Loucy (cell line): ENCODE measurements around the gene STXBP2.

Source experiments
- H2AFZ ChIP-seq: fragments of 200-600 bp; sonication (generic); 2 replicates; pipeline ENCODE4 v1.6.0; 2016; ENCODE audit warnings: antibody characterized with exemption, mild to moderate bottlenecking, low read length, moderate library complexity
- H3F3A ChIP-seq: fragments of 200-600 bp; 2 replicates; pipeline ENCODE4 v1.6.0; 2016; ENCODE audit warnings: antibody characterized with exemption, low read depth, mild to moderate bottlenecking
- H3K27me3 ChIP-seq: fragments of 200-600 bp; sonication (generic); 2 replicates; pipeline ENCODE4 v1.6.1; 2014; ENCODE audit warnings: low read length, mild to moderate bottlenecking; ENCODE audit not compliant: insufficient read depth, poor library complexity, severe bottlenecking
- H3K36me3 ChIP-seq: fragments of 200-600 bp; sonication (generic); 2 replicates; pipeline ENCODE4 v1.6.1; 2016; ENCODE audit warnings: low read length; ENCODE audit not compliant: insufficient read depth
- H3K4me1 ChIP-seq: fragments of 200-600 bp; sonication (generic); 2 replicates; pipeline ENCODE4 v1.5.1; 2014; ENCODE audit warnings: low read length, mild to moderate bottlenecking; ENCODE audit not compliant: insufficient read depth, poor library complexity, severe bottlenecking
- H3K4me2 ChIP-seq: fragments of 200-600 bp; sonication (generic); 2 replicates; pipeline ENCODE4 v1.6.0; 2014; ENCODE audit warnings: antibody characterized with exemption, low read length, low read depth, mild to moderate bottlenecking; ENCODE audit not compliant: poor library complexity, severe bottlenecking
- H3K4me3 ChIP-seq: fragments of 200-600 bp; sonication (generic); 2 replicates; pipeline ENCODE4 v1.5.1; 2014; ENCODE audit warnings: low read length, mild to moderate bottlenecking, mixed read lengths; ENCODE audit not compliant: poor library complexity, severe bottlenecking
- H3K79me2 ChIP-seq: fragments of 200-600 bp; sonication (generic); 2 replicates; pipeline ENCODE4 v1.6.1; 2014; ENCODE audit warnings: low read length; ENCODE audit not compliant: insufficient read depth
- H3K9ac ChIP-seq: fragments of 200-600 bp; sonication (generic); 2 replicates; pipeline ENCODE4 v1.6.0; 2014; ENCODE audit warnings: mild to moderate bottlenecking, low read depth, low read length, moderate library complexity; ENCODE audit not compliant: poor library complexity, severe bottlenecking
- H3K9me2 ChIP-seq: fragments of 200-600 bp; sonication (generic); replicated peaks from 2 replicates; pipeline ENCODE4 v1.6.1; 2016; ENCODE audit warnings: low read depth, low read length, mixed read lengths
- H3K9me3 ChIP-seq: fragments of 200-600 bp; sonication (generic); 2 replicates; pipeline ENCODE4 v1.6.1; 2014; ENCODE audit warnings: mild to moderate bottlenecking, antibody characterized with exemption, low read length, low read depth; ENCODE audit not compliant: insufficient read depth
- H4K20me1 ChIP-seq: fragments of 200-600 bp; sonication (generic); 2 replicates; pipeline ENCODE4 v1.6.0; 2014; ENCODE audit warnings: antibody characterized with exemption, low read length, mild to moderate bottlenecking; ENCODE audit not compliant: insufficient read depth, poor library complexity, severe bottlenecking
- EZH2phosphoT487 ChIP-seq: fragments of 200-600 bp; IDR thresholded peaks from 2 replicates; pipeline ENCODE4 v1.6.1; 2018; ENCODE audit warnings: antibody characterized with exemption, mild to moderate bottlenecking, moderate library complexity, borderline replicate concordance
- TF ChIP-seq, protein P1 (sequence below): fragments of 200-600 bp; sonication (generic); conservative IDR thresholded peaks from 2 replicates; pipeline ENCODE4 v1.5.1; 2014; ENCODE audit warnings: mild to moderate bottlenecking, antibody characterized with exemption, low read length

Gene STXBP2

DNA sequence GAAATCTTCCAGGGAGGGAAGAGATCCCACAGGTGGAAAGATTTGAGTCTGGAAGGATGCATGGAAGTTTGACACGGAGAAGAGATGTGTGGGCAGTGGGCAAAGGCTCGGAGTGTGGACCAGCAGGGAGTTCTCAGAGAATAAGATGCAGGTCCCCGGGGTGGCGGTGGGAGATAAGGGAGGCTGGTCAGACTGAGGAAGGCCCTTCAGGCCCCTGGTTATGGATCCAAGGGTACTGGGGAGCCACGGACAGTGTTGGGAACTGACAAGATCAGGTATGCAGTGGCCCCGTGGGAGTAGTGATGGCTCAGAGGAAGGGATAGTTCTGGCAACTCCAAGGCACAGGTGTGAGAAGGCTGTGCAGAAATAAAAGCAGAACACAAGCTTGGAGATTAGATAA lies 38.7 kb upstream of the STXBP2 start:
- no peak overlapping the region for H3K4me3 ChIP-seq
- no peaks in the 10 kb centered on the region for H3K9me2 ChIP-seq
- H3K9me3 ChIP-seq, result no peaks in the 10 kb centered on the region
- H3K9ac ChIP-seq, result no peak overlapping the region
- H3K36me3 ChIP-seq, result no peaks in the 10 kb centered on the region
- no peaks in the 10 kb centered on the region for H3K27me3 ChIP-seq
- no peak overlapping the region for H2AFZ ChIP-seq
- no peaks in the 10 kb centered on the region for H3K79me2 ChIP-seq
- no peaks in the 10 kb centered on the region for H4K20me1 ChIP-seq
- H3K4me2 ChIP-seq, result no peak overlapping the region
- no peaks in the 10 kb centered on the region for H3K4me1 ChIP-seq
- TF ChIP-seq, protein P1, sequence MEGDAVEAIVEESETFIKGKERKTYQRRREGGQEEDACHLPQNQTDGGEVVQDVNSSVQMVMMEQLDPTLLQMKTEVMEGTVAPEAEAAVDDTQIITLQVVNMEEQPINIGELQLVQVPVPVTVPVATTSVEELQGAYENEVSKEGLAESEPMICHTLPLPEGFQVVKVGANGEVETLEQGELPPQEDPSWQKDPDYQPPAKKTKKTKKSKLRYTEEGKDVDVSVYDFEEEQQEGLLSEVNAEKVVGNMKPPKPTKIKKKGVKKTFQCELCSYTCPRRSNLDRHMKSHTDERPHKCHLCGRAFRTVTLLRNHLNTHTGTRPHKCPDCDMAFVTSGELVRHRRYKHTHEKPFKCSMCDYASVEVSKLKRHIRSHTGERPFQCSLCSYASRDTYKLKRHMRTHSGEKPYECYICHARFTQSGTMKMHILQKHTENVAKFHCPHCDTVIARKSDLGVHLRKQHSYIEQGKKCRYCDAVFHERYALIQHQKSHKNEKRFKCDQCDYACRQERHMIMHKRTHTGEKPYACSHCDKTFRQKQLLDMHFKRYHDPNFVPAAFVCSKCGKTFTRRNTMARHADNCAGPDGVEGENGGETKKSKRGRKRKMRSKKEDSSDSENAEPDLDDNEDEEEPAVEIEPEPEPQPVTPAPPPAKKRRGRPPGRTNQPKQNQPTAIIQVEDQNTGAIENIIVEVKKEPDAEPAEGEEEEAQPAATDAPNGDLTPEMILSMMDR, result no peak
- TF ChIP-seq EZH2phosphoT487, result no peak
- H3F3A ChIP-seq, result no peaks in the 10 kb centered on the region

DNA sequence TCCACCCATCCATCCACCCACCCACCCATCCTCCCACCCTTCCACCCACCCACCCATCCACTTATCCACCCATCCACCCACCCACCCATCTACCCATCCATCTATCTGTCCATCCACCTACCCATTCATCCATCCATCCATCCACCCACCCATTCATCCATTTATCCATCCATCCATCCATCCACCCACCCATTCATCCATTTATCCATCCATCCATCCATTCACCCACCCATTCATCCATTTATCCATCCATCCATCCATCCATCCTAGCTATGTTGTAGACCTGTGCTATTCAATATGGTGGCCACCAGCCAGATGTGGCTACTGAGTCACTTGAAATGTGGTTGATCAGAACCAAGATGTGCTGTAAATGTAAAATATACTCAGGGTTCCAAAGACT lies 36.2 kb upstream of the STXBP2 start:
- H4K20me1 ChIP-seq, result no peaks in the 10 kb centered on the region
- H3K4me2 ChIP-seq, result no peak overlapping the region
- no peak overlapping the region for H3K9ac ChIP-seq
- H3K4me3 ChIP-seq, result no peak overlapping the region
- TF ChIP-seq EZH2phosphoT487, result no peak
- TF ChIP-seq, protein P1, result no peak
- H3F3A ChIP-seq, result no peaks in the 10 kb centered on the region
- H3K27me3 ChIP-seq, result no peaks in the 10 kb centered on the region
- H3K4me1 ChIP-seq, result no peaks in the 10 kb centered on the region
- no peaks in the 10 kb centered on the region for H3K79me2 ChIP-seq
- no peaks in the 10 kb centered on the region for H3K9me3 ChIP-seq
- H3K36me3 ChIP-seq, result no peaks in the 10 kb centered on the region
- H3K9me2 ChIP-seq, result no peaks in the 10 kb centered on the region
- no peak overlapping the region for H2AFZ ChIP-seq

DNA sequence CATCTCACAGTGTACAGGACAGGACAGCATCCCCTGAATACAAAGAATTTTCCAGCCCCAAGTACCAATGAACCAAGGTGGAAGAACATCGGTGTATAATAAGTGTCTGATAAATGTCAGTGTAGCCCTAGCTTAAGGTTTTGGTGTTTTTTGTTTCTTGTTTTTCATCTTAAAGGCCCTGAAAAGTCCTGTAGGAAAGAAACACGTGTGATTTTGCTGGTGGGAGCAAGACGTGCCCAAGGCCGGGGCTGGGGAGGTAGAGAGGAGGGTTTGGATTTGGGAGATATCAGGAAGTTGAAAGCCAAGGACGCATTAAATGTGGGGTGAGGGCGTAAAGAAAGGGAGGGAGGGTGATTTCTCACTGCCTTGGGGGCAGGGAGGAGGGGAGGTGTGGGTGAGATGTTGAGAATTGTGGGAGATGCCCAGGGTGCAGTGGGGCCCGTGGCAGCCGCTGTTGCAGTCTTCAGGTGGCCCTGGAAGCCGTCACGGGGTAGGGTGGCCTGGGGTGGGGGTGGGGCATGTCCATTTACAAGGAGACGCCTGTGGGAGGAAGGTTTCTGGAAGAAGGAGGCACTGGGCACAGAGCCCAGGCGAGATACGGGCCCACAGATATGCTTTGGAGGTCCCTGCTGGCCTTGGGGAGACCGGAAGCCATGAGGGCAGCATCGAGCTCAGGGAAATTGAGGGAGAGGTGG lies 34.5 kb upstream of the STXBP2 start:
- H4K20me1 ChIP-seq, result no peaks in the 10 kb centered on the region
- H3K79me2 ChIP-seq, result no peaks in the 10 kb centered on the region
- H3K4me1 ChIP-seq, result no peaks in the 10 kb centered on the region
- TF ChIP-seq, protein P1, result no peak
- no peak for TF ChIP-seq EZH2phosphoT487
- H3K4me3 ChIP-seq, result no peak overlapping the region
- no peak overlapping the region for H3K4me2 ChIP-seq
- no peak overlapping the region for H3K9ac ChIP-seq
- no peaks in the 10 kb centered on the region for H3K36me3 ChIP-seq
- H3K9me3 ChIP-seq, result no peaks in the 10 kb centered on the region
- H3K27me3 ChIP-seq, result no peaks in the 10 kb centered on the region
- no peak overlapping the region for H2AFZ ChIP-seq
- H3F3A ChIP-seq, result no peaks in the 10 kb centered on the region
- H3K9me2 ChIP-seq, result no peaks in the 10 kb centered on the region
